ENCODE data around the gene ZNF470. TPM values are rescaled to one million over a fixed set of nuclear protein-coding genes. Genes with fewer than 3 reads are reported as not detected.

Gene ZNF470
- total RNA-seq, 1 donor from 2014 or later, result 5.7 TPM

DNA sequence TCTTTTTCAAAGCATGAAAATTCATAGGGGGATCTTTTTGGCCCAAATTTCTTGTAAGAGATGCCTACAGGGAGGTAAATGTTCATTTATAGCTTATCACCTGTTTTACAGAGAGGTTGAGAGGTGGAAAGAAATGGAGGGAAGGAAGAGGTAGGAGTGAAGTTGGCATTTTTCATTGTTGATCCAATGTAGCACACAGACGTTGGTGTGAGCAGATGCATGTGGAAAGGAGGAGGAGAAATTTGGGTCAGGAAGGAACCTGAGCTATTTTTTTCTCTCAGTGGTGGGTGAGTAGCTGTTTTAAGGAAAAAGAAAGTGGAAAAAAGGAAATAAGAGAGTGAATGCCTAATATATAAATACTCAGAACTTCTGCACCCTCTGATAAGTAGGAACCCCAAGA, 65.8 kb downstream of the ZNF470 start:
- no peaks in the 10 kb centered on the region for H3K4me1 Mint-ChIP-seq (ENCODE audit: unreplicated experiment)
- H3K27ac Mint-ChIP-seq (ENCODE audit: unreplicated experiment), result no peak overlapping the region
- H3K27me3 Mint-ChIP-seq (ENCODE audit: unreplicated experiment), result peaks cover 16% of the 10 kb centered on the region
- no peak for TF ChIP-seq CTCF (IDR thresholded peaks at IDR 0.05; ENCODE audit: unreplicated experiment)
- H3K9me3 Mint-ChIP-seq (ENCODE audit: unreplicated experiment), result peaks cover 32% of the 10 kb centered on the region
- DNase-seq (ENCODE audit: low spot score), result no peak
- H3K36me3 Mint-ChIP-seq (ENCODE audit: low read depth, unreplicated experiment), result peaks cover 25% of the 10 kb centered on the region
- no peak overlapping the region for H3K4me3 Mint-ChIP-seq (ENCODE audit: unreplicated experiment)

GRCh38 chr19:56637976-56638555, 70.8 kb downstream of the ZNF470 start:
- Mint-ChIP-seq H3K9me3 (ENCODE audit: unreplicated experiment) (peaks cover 27% of the 10 kb centered on the region), H3K36me3 (ENCODE audit: low read depth, unreplicated experiment) (peaks cover 16% of the 10 kb centered on the region), H3K4me3 (ENCODE audit: unreplicated experiment) (no peak overlapping the region), H3K27ac (ENCODE audit: unreplicated experiment) (no peak overlapping the region), H3K27me3 (ENCODE audit: unreplicated experiment) (peaks cover 5% of the 10 kb centered on the region), H3K4me1 (ENCODE audit: unreplicated experiment) (no peaks in the 10 kb centered on the region)
- TF ChIP-seq CTCF (IDR thresholded peaks at IDR 0.05; ENCODE audit: unreplicated experiment), result no peak
- DNase-seq (ENCODE audit: low spot score), result peak; percentile 37

Other genes starting within 250 kb of the ZNF470 start
- gene ZNF582, start 173.9 kb upstream of the ZNF470 start, total RNA-seq (ENCODE audit: unreplicated experiment), result 3.5 TPM
- 7.8 TPM for gene ZNF583, start 163.1 kb upstream of the ZNF470 start, total RNA-seq (ENCODE audit: unreplicated experiment)
- gene ZNF667, start 90.1 kb upstream of the ZNF470 start, total RNA-seq (ENCODE audit: unreplicated experiment), result 3.4 TPM
- gene ZNF471, start 59.6 kb upstream of the ZNF470 start, total RNA-seq (ENCODE audit: unreplicated experiment), result 2.6 TPM
- 1.9 TPM for gene ZFP28, start 28.5 kb upstream of the ZNF470 start, total RNA-seq (ENCODE audit: unreplicated experiment)
- 29.6 TPM for gene ZNF71, start 27.8 kb downstream of the ZNF470 start, total RNA-seq (ENCODE audit: unreplicated experiment)
- 0.54 TPM for gene SMIM17, start 75.7 kb downstream of the ZNF470 start, total RNA-seq (ENCODE audit: unreplicated experiment)
- not detected for gene ZNF835, start 104.3 kb downstream of the ZNF470 start, total RNA-seq (ENCODE audit: unreplicated experiment)

All from endothelial cell (in vitro differentiated cells).